ENCODE data around the gene HELT.
"Not testable (repeated sequence)": the region's sequence is repeated elsewhere in the genome, so short reads cannot be mapped to it uniquely, and the experiment has no call there.

Gene HELT

GRCh38 chr4:185017964-185018772, at the start of gene HELT:
TSS of gene HELT (plus strand) at chr4:185018490. CDS start at chr4:185018929, 439 bp downstream.
- peak in 1 of 2 experiments; percentile 27 for DNase-seq

- no peak for DNase-seq
These were observed 49.5 kb upstream of the HELT start for GRCh38 chr4:184968784-184969201.

GRCh38 chr4:184969610-184970009, 48.7 kb upstream of the HELT start:
- DNase-seq = no peak

GRCh38 chr4:184972991-184973390, 45.3 kb upstream of the HELT start:
- DNase-seq = no peak

GRCh38 chr4:184976348-184976747, 41.9 kb upstream of the HELT start:
- DNase-seq = not testable (repeated sequence)

- DNase-seq = no peak
These were observed 40.5 kb upstream of the HELT start for GRCh38 chr4:184977747-184978146.

- no peak for DNase-seq
These were observed 40.1 kb upstream of the HELT start for GRCh38 chr4:184978211-184978610.

GRCh38 chr4:184979461-184980124, 38.7 kb upstream of the HELT start:
- no peak for DNase-seq

GRCh38 chr4:184980261-184980660, 38.0 kb upstream of the HELT start:
- no peak for DNase-seq

- peak; percentile 25 to 66 for DNase-seq
These were observed 34.5 kb upstream of the HELT start for GRCh38 chr4:184983672-184984356.

- DNase-seq = no peak
These were observed 30.7 kb upstream of the HELT start for GRCh38 chr4:184987493-184988031.

GRCh38 chr4:184988611-184989010, 29.7 kb upstream of the HELT start:
- DNase-seq = no peak

GRCh38 chr4:184989283-184989682, 29.0 kb upstream of the HELT start:
- DNase-seq = not testable (repeated sequence)

GRCh38 chr4:184990131-184990530, 28.2 kb upstream of the HELT start:
- not testable (repeated sequence) for DNase-seq

GRCh38 chr4:184991860-184992259, 26.4 kb upstream of the HELT start:
- DNase-seq = no peak

GRCh38 chr4:184992422-184992821, 25.9 kb upstream of the HELT start:
- no peak for DNase-seq

GRCh38 chr4:184993247-184993646, 25.0 kb upstream of the HELT start:
- DNase-seq = no peak

GRCh38 chr4:184994010-184994622, 24.2 kb upstream of the HELT start:
- no peak for DNase-seq

- DNase-seq = no peak
These were observed 23.7 kb upstream of the HELT start for GRCh38 chr4:184994623-184995010.

GRCh38 chr4:184997656-184998055, 20.6 kb upstream of the HELT start:
- not testable (repeated sequence) for DNase-seq

GRCh38 chr4:185002784-185003183, 15.5 kb upstream of the HELT start:
- no peak for DNase-seq

- DNase-seq = no peak
These were observed 14.5 kb upstream of the HELT start for GRCh38 chr4:185003596-185004351.

Measured in SHP77 (cell line).